GM12873 (cell line): ENCODE measurements around the gene ADGRL1.
A peak's percentile ranks its signal among the peaks of the same experiment; 100 is the strongest.
"Not testable (repeated sequence)": the region's sequence is repeated elsewhere in the genome, so short reads cannot be mapped to it uniquely, and the experiment has no call there.

ENCODE experiments used
- CTCF ChIP-seq: IDR thresholded peaks from 2 replicates; pipeline ENCODE4 v1.5.1; 2012; ENCODE audit warnings: low read depth, mild to moderate bottlenecking, moderate library complexity, low read length, control low read depth; ENCODE audit not compliant: insufficient read depth; ENCODE audit errors: missing control alignments

The ADGRL1 gene

GRCh38 chr19:14205452-14206287 lies at the start of gene ADGRL1:
Gene ADGRL1 (minus strand): TSS chr19:14206169. CDS start chr19:14183602, 22,567 bp downstream.
- TF ChIP-seq CTCF, result not testable (repeated sequence)

DNA sequence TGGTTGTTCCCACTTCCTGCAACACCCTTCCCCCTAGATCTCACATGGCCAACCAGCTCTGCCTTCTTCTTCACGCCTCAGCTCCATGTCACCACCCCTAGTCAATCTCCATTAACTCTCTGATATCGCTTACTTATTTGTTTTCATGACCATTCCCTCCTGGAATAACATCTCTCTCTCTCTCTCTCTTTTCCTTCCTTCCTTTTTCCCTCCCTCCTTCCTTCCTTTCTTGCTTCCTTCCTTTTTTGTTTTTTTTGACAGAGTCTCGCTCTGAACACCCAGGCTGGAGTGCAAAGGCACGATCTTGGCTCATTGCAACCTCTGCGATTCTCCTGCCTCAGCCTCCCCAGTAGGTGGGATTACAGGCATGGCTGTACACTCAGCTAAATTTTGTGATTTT lies 44.9 kb upstream of the ADGRL1 start:
- TF ChIP-seq CTCF, result no peak

DNA sequence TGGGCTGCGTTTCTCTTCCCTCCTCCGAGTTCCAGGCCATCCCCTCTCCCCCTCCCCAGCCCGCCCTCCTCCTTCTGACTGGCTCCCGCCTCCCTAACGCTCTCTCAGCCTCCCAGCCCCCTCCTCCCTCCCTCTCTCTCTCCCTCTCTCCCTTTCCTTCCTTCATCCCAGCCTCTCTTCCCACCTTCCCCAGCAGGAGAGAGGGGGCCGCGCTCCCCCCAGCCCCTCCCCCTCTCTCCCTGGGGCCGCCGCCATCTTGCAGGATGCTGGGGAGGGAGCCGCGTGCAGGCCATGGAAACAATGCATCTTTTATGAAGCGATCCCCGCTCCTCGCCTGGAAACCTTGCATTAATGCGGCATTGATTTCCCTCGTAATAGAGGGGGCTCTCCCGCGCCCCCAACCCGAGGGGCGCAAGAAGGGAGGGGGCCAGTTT lies 42.6 kb upstream of the ADGRL1 start:
- TF ChIP-seq CTCF, result no peak

- no peak for TF ChIP-seq CTCF
Observed at GRCh38 chr19:14237014-14237941, 31.3 kb upstream of the ADGRL1 start.

DNA sequence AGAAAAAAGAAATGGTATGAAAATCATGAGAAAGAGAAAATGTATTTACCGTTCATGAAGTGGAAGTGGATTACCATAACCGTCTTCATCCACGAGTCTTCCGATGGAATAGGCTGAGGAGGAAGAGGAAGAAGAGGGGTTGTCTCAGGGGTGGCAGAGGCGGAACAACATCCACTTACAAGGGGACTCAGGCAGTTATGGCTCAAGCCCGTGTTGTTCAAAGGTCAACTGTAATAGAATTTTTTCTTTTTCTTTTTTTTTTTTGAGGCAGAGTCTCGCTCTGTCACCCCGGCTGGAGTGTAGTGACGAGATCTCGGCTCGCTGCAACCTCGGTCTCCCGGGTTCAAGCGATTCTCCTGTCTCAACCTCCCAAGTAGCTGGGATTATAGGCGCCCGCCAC lies 16.9 kb upstream of the ADGRL1 start:
- no peak for TF ChIP-seq CTCF

GRCh38 chr19:14221345-14221744 lies 15.4 kb upstream of the ADGRL1 start:
- TF ChIP-seq CTCF, result peak; percentile 70
